Endothelial cell (in vitro differentiated cells): ENCODE measurements around the gene IFITM1. TPM values are rescaled to one million over a fixed set of nuclear protein-coding genes. Genes with fewer than 3 reads are reported as not detected.

Experiments used
- DNase-seq: peaks from one replicate; pipeline ENCODE4 v3.0.0; 2021; ENCODE audit warnings: low spot score
- H3K27ac Mint-ChIP-seq: one replicate; pipeline ENCODE4 v1.8.0; 2021; ENCODE audit warnings: mixed read lengths, inconsistent platforms; ENCODE audit not compliant: unreplicated experiment
- H3K27me3 Mint-ChIP-seq: one replicate; pipeline ENCODE4 v1.8.0; 2021; ENCODE audit warnings: mild to moderate bottlenecking, moderate library complexity, mixed read lengths, inconsistent platforms; ENCODE audit not compliant: unreplicated experiment
- H3K36me3 Mint-ChIP-seq: one replicate; pipeline ENCODE4 v1.8.0; 2021; ENCODE audit warnings: mild to moderate bottlenecking, low read depth, mixed read lengths, inconsistent platforms; ENCODE audit not compliant: unreplicated experiment
- H3K4me1 Mint-ChIP-seq: one replicate; pipeline ENCODE4 v1.8.0; 2021; ENCODE audit warnings: mild to moderate bottlenecking, mixed read lengths, inconsistent platforms; ENCODE audit not compliant: unreplicated experiment
- H3K4me3 Mint-ChIP-seq: one replicate; pipeline ENCODE4 v1.8.0; 2021; ENCODE audit warnings: mild to moderate bottlenecking, mixed read lengths, inconsistent platforms; ENCODE audit not compliant: unreplicated experiment
- H3K9me3 Mint-ChIP-seq: one replicate; pipeline ENCODE4 v1.8.0; 2021; ENCODE audit warnings: mixed read lengths, inconsistent platforms; ENCODE audit not compliant: unreplicated experiment
- CTCF ChIP-seq: fragments of 200-600 bp; sonication (generic); IDR thresholded peaks from one replicate; pipeline ENCODE4 v1.5.0; 2021; ENCODE audit warnings: antibody characterized with exemption; ENCODE audit not compliant: unreplicated experiment
- total RNA-seq: library from RNA; stranded (reverse); fragmentation: NEBNext Ultra II Directional; extraction: Animal tissue kit (Norgen Biotek cat#: 25700); gene quantifications from one replicate; pipeline ENCODE4 v1.2.1, GENCODE V29; 2021; ENCODE audit not compliant: unreplicated experiment

IFITM1 gene
- total RNA-seq, 1 donor from 2014 or later = 23.4 TPM

GRCh38 chr11:303363-303762 lies 10.5 kb upstream of the IFITM1 start:
- DNase-seq = no peak
- Mint-ChIP-seq H3K4me1 (peaks cover 23% of the 10 kb centered on the region), H3K4me3 (no peak overlapping the region), H3K27ac (no peak overlapping the region), H3K36me3 (no peaks in the 10 kb centered on the region), H3K9me3 (no peaks in the 10 kb centered on the region), H3K27me3 (no peaks in the 10 kb centered on the region)
- no peak for TF ChIP-seq CTCF

DNA sequence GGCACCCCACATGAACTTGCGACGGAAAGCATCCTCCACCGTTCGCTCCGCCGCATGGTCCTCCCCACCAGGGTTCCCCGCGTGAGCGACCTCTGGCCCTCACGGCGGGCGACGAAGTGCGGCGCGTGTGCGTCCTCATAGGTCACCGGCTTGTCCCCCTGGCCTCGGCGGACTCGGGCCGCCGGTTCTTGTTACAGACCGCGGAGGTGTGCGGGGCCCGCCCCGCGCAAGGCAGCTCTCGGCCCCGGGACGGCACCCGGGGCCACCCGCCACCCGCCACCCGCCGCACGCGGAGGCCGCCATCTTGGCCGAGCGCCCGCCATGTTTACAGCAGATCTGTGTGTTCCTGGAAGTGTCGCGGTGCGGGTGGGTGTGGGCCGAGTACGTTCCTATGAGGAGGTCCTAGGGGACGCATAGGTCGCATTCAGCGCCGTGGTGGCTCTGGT lies 9.8 kb upstream of the IFITM1 start:
- DNase-seq = no peak
- Mint-ChIP-seq H3K27ac (no peak overlapping the region), H3K36me3 (peaks cover under 1% of the 10 kb centered on the region), H3K9me3 (no peaks in the 10 kb centered on the region), H3K4me3 (no peak overlapping the region), H3K4me1 (peaks cover 29% of the 10 kb centered on the region), H3K27me3 (peaks cover under 1% of the 10 kb centered on the region)
- no peak for TF ChIP-seq CTCF

GRCh38 chr11:304915-305843 lies 8.7 kb upstream of the IFITM1 start:
- Mint-ChIP-seq H3K4me3 (peak overlapping the region; percentile 2), H3K27ac (no peak overlapping the region), H3K27me3 (peaks cover 7% of the 10 kb centered on the region), H3K36me3 (peaks cover 8% of the 10 kb centered on the region), H3K9me3 (no peaks in the 10 kb centered on the region), H3K4me1 (peaks cover 38% of the 10 kb centered on the region)
- no peak for TF ChIP-seq CTCF
- DNase-seq = peak; percentile 39

DNA sequence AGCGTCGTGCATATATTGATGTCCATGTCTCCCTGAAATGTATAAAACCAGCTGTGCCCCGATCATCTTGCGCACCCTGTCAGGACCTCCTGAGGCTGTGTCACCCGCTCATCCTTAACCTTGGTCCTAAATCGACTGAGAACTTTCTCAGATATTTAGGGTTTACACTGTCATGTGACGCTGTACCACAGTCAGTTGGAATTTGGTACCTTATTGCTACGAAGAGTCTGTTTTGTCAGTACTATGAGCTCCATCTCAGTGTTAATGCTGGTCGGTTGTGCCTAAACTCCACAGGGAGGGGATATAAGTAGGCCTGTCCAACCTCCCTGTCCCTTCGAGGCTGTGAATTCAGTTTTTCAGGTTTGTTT lies 8.0 kb upstream of the IFITM1 start:
- H3K27me3 Mint-ChIP-seq = peaks cover 7% of the 10 kb centered on the region
- no peak for DNase-seq
- H3K4me1 Mint-ChIP-seq = peaks cover 38% of the 10 kb centered on the region
- H3K4me3 Mint-ChIP-seq = no peak overlapping the region
- peaks cover 8% of the 10 kb centered on the region for H3K36me3 Mint-ChIP-seq
- TF ChIP-seq CTCF = no peak
- no peaks in the 10 kb centered on the region for H3K9me3 Mint-ChIP-seq
- no peak overlapping the region for H3K27ac Mint-ChIP-seq

GRCh38 chr11:306645-307371 lies 7.0 kb upstream of the IFITM1 start:
- H3K4me3 Mint-ChIP-seq = peak overlapping the region; percentile 47

More at GRCh38 chr11:306645-307371, 7.0 kb upstream of the IFITM1 start:
- Mint-ChIP-seq H3K27ac (peak overlapping the region; percentile 24), H3K4me1 (peaks cover 40% of the 10 kb centered on the region), H3K36me3 (peaks cover 8% of the 10 kb centered on the region), H3K9me3 (no peaks in the 10 kb centered on the region), H3K27me3 (peaks cover 7% of the 10 kb centered on the region)
- no peak for TF ChIP-seq CTCF
- no peak for DNase-seq
